Measurements from ENCODE around the gene ACSF2. TPM values are rescaled to one million over a fixed set of nuclear protein-coding genes. Genes with fewer than 3 reads are reported as not detected.

The ACSF2 gene
- total and polyA plus RNA-seq, 2 of the 13 experiments (the other 11 are each of a cell fraction or from before 2014, with no cell fraction given): 87.3 to 109 TPM

DNA sequence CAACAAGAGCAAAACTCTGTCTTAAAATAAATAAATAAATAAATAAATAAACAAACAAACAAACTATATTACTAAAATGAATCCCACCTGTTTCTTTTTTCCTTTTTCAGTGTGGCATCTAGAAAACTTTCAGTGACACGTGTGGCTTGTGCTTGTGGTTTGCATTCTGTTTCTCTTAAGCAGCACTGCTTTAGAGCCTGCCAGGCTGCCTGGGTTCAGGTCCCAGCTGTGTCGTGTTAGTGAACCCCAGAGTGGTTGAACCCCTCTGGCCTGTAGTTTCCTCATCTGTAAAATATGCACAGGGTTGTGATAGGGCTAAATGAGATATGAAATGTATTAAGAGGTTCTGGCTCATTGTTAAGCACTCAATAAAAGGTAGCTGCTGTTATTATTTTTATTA is 94.5 kb downstream of the ACSF2 start:
- FAIRE-seq: no peak
- intact Hi-C loops (cut with micrococcal nuclease; ENCODE audit: unreplicated experiment): no loop called here
- Histone ChIP-seq H3K27me3 (ENCODE audit: control insufficient read depth in 1 of 2, insufficient read depth in 2 of 2, low read length in 2 of 2) (no peaks in the 10 kb centered on the region), H4K20me1 (ENCODE audit: insufficient read depth, low read length) (no peaks in the 10 kb centered on the region), H3K9me3 (ENCODE audit: low read length) (no peaks in the 10 kb centered on the region), H3K36me3 (replicated peaks in 1 of 2; ENCODE audit: control insufficient read depth in 1 of 2, insufficient read depth in 2 of 2, low read length in 2 of 2) (no peaks in the 10 kb centered on the region), H3K4me3 (replicated peaks in 1 of 3; ENCODE audit: insufficient read depth in 1 of 3, low read depth in 2 of 3, low read length in 3 of 3) (no peak overlapping the region), H2AFZ (ENCODE audit: low read length) (no peak overlapping the region), H3K4me2 (ENCODE audit: low read depth, low read length) (no peak overlapping the region), H3K4me1 (ENCODE audit: insufficient read depth, low read length) (peaks cover 44% of the 10 kb centered on the region), H3K27ac (ENCODE audit: extremely low read length, insufficient read depth, low read length) (no peak overlapping the region), H3K79me2 (ENCODE audit: insufficient read depth, low read length) (no peaks in the 10 kb centered on the region), H3K9ac (ENCODE audit: insufficient read depth, low read depth, low read length) (no peak overlapping the region)
- POLR2A ChIA-PET: interaction anchor here (2.1 kb wide), 1 partner anchor 15 kb away, joined by 13 read pairs; no protein-coding TSS in a partner anchor
- no TSS peak for BruUV-seq (replicated peaks)
- DNase-seq (ENCODE audit: low spot score): no peak
- in situ Hi-C loops (cut with HindIII; ENCODE audit: extremely low pct_ligation_motif_present, low pct_unique_long_range_greater_than_20kb): no loop called here
- CTCF ChIA-PET (ENCODE audit: low intra/inter-chr PET ratio, low total read pairs): no interaction called here
- ATAC-seq: no peak
- WGBS (ENCODE audit: low lambda C conversion rate): 58% methylated on average over 2 of the region's 2 CpGs
- no peak for TF ChIP-seq ZNF275 (CRISPR knock-in tag; IDR thresholded peaks at IDR 0.05; ENCODE audit: borderline replicate concordance)
- TF ChIP-seq FIP1L1 (IDR thresholded peaks at IDR 0.05; ENCODE audit: borderline replicate concordance, insufficient read depth, low read depth, low read length): no peak
- no peak for TF ChIP-seq THAP11 (CRISPR knock-in tag; IDR thresholded peaks at IDR 0.05)
- TF ChIP-seq PHF8 (CRISPR knock-in tag; IDR thresholded peaks at IDR 0.05): no peak
- TF ChIP-seq TAF1 (CRISPR knock-in tag; IDR thresholded peaks at IDR 0.05): no peak
- TF ChIP-seq NR2F6 (IDR thresholded peaks at IDR 0.05): no peak
- no peak for TF ChIP-seq NR2F6 (CRISPR knock-in tag; IDR thresholded peaks at IDR 0.05)
- TF ChIP-seq TBX3 (IDR thresholded peaks at IDR 0.05; ENCODE audit: borderline replicate concordance): no peak
- no peak for TF ChIP-seq TOPORS (CRISPR knock-in tag; IDR thresholded peaks at IDR 0.05)
- TF ChIP-seq NKX3-1 (CRISPR knock-in tag; IDR thresholded peaks at IDR 0.05): no peak
- no peak for TF ChIP-seq GATAD2A (CRISPR knock-in tag; IDR thresholded peaks at IDR 0.05)
- TF ChIP-seq ZNF589 (CRISPR knock-in tag; conservative IDR thresholded peaks at IDR 0.05): no peak
- TF ChIP-seq SRSF9 (IDR thresholded peaks at IDR 0.05; ENCODE audit: borderline replicate concordance, insufficient read depth, low read depth, low read length, poor library complexity, severe bottlenecking): no peak
- TF ChIP-seq ZNF839 (CRISPR knock-in tag; IDR thresholded peaks at IDR 0.05; ENCODE audit: borderline replicate concordance): no peak
- TF ChIP-seq, protein P1, sequence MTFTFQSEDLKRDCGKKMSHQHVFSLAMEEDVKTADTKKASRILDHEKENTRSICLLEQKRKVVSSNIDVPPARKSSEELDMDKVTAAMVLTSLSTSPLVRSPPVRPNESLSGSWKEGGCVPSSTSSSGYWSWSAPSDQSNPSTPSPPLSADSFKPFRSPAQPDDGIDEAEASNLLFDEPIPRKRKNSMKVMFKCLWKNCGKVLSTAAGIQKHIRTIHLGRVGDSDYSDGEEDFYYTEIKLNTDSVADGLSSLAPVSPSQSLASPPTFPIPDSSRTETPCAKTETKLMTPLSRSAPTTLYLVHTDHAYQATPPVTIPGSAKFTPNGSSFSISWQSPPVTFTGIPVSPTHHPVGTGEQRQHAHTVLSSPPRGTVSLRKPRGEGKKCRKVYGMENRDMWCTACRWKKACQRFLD (CRISPR knock-in tag; IDR thresholded peaks at IDR 0.05; ENCODE audit: borderline replicate concordance): no peak
- TF ChIP-seq PBX2 (CRISPR knock-in tag; IDR thresholded peaks at IDR 0.05): no peak
- TF ChIP-seq ZSCAN20 (CRISPR knock-in tag; IDR thresholded peaks at IDR 0.05; ENCODE audit: borderline replicate concordance): no peak

Data from HepG2 (cell line).